ENCODE data around the gene COX8A. TPM values are rescaled to one million over a fixed set of nuclear protein-coding genes. Genes with fewer than 3 reads are reported as not detected.

The COX8A gene
- total and polyA plus RNA-seq, 9 of the 15 experiments (the other 6 are each of a cell fraction or from before 2014, with no cell fraction given): 274 to 1,206 (median 526) TPM

DNA sequence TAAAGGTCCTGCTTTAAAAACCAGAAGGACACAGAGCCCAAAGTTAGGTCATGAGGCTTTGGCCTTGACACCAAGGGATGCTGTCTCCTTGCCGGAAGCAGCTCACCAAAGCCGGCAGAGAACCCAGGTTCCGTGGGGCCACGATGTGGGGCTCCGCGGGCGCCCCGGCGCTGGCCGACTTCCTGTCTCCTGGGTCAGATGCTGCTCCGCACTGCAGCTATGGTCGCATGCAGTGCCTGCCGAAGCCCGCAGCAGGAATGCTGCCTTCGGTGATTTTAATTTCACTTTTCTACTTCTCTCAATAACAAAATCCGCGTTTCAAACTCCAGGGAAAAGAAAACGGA, 11.4 kb downstream of the COX8A start (continued):
- no peak for TF ChIP-seq SMC3 (conservative IDR thresholded peaks at IDR 0.05; ENCODE audit: insufficient read depth, low read depth, low read length)
- TF ChIP-seq, protein P1, sequence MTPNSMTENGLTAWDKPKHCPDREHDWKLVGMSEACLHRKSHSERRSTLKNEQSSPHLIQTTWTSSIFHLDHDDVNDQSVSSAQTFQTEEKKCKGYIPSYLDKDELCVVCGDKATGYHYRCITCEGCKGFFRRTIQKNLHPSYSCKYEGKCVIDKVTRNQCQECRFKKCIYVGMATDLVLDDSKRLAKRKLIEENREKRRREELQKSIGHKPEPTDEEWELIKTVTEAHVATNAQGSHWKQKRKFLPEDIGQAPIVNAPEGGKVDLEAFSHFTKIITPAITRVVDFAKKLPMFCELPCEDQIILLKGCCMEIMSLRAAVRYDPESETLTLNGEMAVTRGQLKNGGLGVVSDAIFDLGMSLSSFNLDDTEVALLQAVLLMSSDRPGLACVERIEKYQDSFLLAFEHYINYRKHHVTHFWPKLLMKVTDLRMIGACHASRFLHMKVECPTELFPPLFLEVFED (CRISPR knock-in tag; conservative IDR thresholded peaks at IDR 0.05): no peak
- no peak for TF ChIP-seq ZNF717 (CRISPR knock-in tag; IDR thresholded peaks at IDR 0.05)
- TF ChIP-seq, protein P2, sequence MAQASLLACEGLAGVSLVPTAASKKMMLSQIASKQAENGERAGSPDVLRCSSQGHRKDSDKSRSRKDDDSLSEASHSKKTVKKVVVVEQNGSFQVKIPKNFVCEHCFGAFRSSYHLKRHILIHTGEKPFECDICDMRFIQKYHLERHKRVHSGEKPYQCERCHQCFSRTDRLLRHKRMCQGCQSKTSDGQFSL (CRISPR knock-in tag; IDR thresholded peaks at IDR 0.05): no peak
- TF ChIP-seq, protein P2 (tag; IDR thresholded peaks at IDR 0.05): no peak
- TF ChIP-seq KDM1A (IDR thresholded peaks at IDR 0.05): no peak
- no peak for TF ChIP-seq ZNF696 (CRISPR knock-in tag; conservative IDR thresholded peaks at IDR 0.05)
- TF ChIP-seq, protein P3, sequence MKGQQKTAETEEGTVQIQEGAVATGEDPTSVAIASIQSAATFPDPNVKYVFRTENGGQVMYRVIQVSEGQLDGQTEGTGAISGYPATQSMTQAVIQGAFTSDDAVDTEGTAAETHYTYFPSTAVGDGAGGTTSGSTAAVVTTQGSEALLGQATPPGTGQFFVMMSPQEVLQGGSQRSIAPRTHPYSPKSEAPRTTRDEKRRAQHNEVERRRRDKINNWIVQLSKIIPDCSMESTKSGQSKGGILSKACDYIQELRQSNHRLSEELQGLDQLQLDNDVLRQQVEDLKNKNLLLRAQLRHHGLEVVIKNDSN (CRISPR knock-in tag; IDR thresholded peaks at IDR 0.05): 0 out of 2 replicates have a peak, but pooled peaks have one; percentile 6
- TF ChIP-seq ZNF274 (IDR thresholded peaks at IDR 0.05; ENCODE audit: borderline replicate concordance, low read depth, low read length): no peak
- no peak for TF ChIP-seq PPARD (CRISPR knock-in tag; IDR thresholded peaks at IDR 0.05)
- no peak for TF ChIP-seq EHMT2 (IDR thresholded peaks at IDR 0.05)
- TF ChIP-seq, protein P4, sequence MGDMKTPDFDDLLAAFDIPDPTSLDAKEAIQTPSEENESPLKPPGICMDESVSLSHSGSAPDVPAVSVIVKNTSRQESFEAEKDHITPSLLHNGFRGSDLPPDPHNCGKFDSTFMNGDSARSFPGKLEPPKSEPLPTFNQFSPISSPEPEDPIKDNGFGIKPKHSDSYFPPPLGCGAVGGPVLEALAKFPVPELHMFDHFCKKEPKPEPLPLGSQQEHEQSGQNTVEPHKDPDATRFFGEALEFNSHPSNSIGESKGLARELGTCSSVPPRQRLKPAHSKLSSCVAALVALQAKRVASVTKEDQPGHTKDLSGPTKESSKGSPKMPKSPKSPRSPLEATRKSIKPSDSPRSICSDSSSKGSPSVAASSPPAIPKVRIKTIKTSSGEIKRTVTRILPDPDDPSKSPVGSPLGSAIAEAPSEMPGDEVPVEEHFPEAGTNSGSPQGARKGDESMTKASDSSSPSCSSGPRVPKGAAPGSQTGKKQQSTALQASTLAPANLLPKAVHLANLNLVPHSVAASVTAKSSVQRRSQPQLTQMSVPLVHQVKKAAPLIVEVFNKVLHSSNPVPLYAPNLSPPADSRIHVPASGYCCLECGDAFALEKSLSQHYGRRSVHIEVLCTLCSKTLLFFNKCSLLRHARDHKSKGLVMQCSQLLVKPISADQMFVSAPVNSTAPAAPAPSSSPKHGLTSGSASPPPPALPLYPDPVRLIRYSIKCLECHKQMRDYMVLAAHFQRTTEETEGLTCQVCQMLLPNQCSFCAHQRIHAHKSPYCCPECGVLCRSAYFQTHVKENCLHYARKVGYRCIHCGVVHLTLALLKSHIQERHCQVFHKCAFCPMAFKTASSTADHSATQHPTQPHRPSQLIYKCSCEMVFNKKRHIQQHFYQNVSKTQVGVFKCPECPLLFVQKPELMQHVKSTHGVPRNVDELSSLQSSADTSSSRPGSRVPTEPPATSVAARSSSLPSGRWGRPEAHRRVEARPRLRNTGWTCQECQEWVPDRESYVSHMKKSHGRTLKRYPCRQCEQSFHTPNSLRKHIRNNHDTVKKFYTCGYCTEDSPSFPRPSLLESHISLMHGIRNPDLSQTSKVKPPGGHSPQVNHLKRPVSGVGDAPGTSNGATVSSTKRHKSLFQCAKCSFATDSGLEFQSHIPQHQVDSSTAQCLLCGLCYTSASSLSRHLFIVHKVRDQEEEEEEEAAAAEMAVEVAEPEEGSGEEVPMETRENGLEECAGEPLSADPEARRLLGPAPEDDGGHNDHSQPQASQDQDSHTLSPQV (IDR thresholded peaks at IDR 0.05): peak; percentile 13; the same call in 1 of the 2 replicates
- TF ChIP-seq SPI1 (IDR thresholded peaks at IDR 0.05; ENCODE audit: borderline replicate concordance, low read depth, low read length): peak; percentile 32; the same call in 1 of the 2 replicates
- no peak for TF ChIP-seq CHD1 (IDR thresholded peaks at IDR 0.05; ENCODE audit: low read length)
- no peak for TF ChIP-seq TAL1 (IDR thresholded peaks at IDR 0.05)
- TF ChIP-seq, protein P5, sequence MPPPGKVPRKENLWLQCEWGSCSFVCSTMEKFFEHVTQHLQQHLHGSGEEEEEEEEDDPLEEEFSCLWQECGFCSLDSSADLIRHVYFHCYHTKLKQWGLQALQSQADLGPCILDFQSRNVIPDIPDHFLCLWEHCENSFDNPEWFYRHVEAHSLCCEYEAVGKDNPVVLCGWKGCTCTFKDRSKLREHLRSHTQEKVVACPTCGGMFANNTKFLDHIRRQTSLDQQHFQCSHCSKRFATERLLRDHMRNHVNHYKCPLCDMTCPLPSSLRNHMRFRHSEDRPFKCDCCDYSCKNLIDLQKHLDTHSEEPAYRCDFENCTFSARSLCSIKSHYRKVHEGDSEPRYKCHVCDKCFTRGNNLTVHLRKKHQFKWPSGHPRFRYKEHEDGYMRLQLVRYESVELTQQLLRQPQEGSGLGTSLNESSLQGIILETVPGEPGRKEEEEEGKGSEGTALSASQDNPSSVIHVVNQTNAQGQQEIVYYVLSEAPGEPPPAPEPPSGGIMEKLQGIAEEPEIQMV (tag; conservative IDR thresholded peaks at IDR 0.05; ENCODE audit: low read depth): no peak
- peak; percentile 24; the same call in 1 of the 2 replicates for TF ChIP-seq DMBX1 (CRISPR knock-in tag; IDR thresholded peaks at IDR 0.05; ENCODE audit: borderline replicate concordance)
- TF ChIP-seq, protein P6, sequence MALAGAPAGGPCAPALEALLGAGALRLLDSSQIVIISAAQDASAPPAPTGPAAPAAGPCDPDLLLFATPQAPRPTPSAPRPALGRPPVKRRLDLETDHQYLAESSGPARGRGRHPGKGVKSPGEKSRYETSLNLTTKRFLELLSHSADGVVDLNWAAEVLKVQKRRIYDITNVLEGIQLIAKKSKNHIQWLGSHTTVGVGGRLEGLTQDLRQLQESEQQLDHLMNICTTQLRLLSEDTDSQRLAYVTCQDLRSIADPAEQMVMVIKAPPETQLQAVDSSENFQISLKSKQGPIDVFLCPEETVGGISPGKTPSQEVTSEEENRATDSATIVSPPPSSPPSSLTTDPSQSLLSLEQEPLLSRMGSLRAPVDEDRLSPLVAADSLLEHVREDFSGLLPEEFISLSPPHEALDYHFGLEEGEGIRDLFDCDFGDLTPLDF (CRISPR knock-in tag; IDR thresholded peaks at IDR 0.05): no peak
- no peak for TF ChIP-seq ZNF347 (CRISPR knock-in tag; IDR thresholded peaks at IDR 0.05; ENCODE audit: low read depth)

All from K562 (cell line).